ENCODE measurements around the gene ACAD8. TPM values are rescaled to one million over a fixed set of nuclear protein-coding genes. Genes with fewer than 3 reads are reported as not detected.

Gene ACAD8
- total RNA-seq = 38.6 TPM

GRCh38 chr11:134253188-134253993, at the start of gene ACAD8, which contains the start of gene THYN1:
TSS of gene ACAD8 (plus strand) at chr11:134253568. CDS start at chr11:134253601, 33 bp downstream.
TSS of gene THYN1 (minus strand) at chr11:134253352. CDS start at chr11:134252882, 470 bp downstream.

GRCh38 chr11:134223836-134224709, 29.3 kb upstream of the ACAD8 start, which contains the start of the genes NCAPD3 and VPS26B:
TSS of gene NCAPD3 (minus strand) at chr11:134223967. CDS start at chr11:134223926, 41 bp downstream.
TSS of gene VPS26B (plus strand) at chr11:134224671. CDS start at chr11:134225123, 452 bp downstream.

GRCh38 chr11:134275534-134276395, 22.4 kb downstream of the ACAD8 start, which contains the start of gene GLB1L3:
TSS of gene GLB1L3 (plus strand) at chr11:134276379. CDS start at chr11:134276741, 362 bp downstream.

Other genes starting within 250 kb of the ACAD8 start
- 45.1 TPM for gene JAM3, start 184.5 kb upstream of the ACAD8 start, total RNA-seq
- 29.2 TPM for gene NCAPD3, start 29.6 kb upstream of the ACAD8 start, total RNA-seq
- 40.8 TPM for gene VPS26B, start 28.9 kb upstream of the ACAD8 start, total RNA-seq
- 43.4 TPM for gene THYN1, start 216 bp upstream of the ACAD8 start, total RNA-seq
- gene GLB1L3, start 22.8 kb downstream of the ACAD8 start, total RNA-seq = 0.35 TPM
- 9.2 TPM for gene GLB1L2, start 78.4 kb downstream of the ACAD8 start, total RNA-seq
- 1.6 TPM for gene B3GAT1, start 158.7 kb downstream of the ACAD8 start, total RNA-seq